ENCODE results near the gene PCIF1.
A peak's percentile ranks its signal among the peaks of the same experiment; 100 is the strongest.

Gene PCIF1

DNA sequence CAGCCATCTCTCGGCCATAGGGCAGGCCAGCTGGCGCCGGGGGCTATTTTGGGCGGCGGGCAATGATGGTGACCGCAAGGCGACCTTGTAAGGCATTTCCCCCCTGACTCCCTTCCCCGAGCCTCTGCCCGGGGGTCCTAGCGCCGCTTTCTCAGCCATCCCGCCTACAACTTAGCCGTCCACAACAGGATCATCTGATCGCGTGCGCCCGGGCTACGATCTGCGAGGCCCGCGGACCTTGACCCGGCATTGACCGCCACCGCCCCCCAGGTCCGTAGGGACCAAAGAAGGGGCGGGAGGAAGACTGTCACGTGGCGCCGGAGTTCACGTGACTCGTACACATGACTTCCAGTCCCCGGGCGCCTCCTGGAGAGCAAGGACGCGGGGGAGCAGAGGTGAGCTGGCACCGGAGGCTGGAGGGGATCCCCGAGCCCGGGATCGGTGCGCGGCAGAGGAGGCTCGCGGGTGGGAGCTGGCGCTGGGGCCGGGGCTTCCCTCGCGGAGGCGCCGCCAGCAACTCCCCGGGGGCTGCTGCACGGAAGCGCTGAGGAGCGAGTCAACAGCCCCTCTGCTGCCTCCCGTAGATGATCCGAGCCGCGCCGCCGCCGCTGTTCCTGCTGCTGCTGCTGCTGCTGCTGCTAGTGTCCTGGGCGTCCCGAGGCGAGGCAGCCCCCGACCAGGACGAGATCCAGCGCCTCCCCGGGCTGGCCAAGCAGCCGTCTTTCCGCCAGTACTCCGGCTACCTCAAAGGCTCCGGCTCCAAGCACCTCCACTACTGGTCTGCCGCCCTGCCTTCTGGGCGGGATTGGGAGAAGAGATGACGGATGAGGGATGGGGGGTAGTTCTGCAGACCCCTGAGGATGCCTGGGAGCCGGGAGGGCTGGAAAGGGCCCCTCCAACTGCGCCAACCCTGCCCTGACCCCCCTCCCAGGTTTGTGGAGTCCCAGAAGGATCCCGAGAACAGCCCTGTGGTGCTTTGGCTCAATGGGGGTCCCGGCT lies 43.2 kb upstream of the PCIF1 start, which contains the start of the genes CTSA and NEURL2:
Gene CTSA (plus strand): TSS at position 351 of the 999 bp plus-strand sequence. CDS start 234 bp downstream, at position 585.
Gene NEURL2 (minus strand): TSS at position 224 of the 999 bp plus-strand sequence. CDS start 217 bp downstream, at position 7.
- peak within 1 kb of the TSS; percentile 78 for H3K4me3 ChIP-seq (ENCODE audit: low read depth, low read length)
- peak; percentile 94 for DNase-seq (ENCODE audit: low read depth)
- TF ChIP-seq, protein P1, sequence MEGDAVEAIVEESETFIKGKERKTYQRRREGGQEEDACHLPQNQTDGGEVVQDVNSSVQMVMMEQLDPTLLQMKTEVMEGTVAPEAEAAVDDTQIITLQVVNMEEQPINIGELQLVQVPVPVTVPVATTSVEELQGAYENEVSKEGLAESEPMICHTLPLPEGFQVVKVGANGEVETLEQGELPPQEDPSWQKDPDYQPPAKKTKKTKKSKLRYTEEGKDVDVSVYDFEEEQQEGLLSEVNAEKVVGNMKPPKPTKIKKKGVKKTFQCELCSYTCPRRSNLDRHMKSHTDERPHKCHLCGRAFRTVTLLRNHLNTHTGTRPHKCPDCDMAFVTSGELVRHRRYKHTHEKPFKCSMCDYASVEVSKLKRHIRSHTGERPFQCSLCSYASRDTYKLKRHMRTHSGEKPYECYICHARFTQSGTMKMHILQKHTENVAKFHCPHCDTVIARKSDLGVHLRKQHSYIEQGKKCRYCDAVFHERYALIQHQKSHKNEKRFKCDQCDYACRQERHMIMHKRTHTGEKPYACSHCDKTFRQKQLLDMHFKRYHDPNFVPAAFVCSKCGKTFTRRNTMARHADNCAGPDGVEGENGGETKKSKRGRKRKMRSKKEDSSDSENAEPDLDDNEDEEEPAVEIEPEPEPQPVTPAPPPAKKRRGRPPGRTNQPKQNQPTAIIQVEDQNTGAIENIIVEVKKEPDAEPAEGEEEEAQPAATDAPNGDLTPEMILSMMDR (conservative IDR thresholded peaks at IDR 0.05; ENCODE audit: low read depth, low read length) = no peak

DNA sequence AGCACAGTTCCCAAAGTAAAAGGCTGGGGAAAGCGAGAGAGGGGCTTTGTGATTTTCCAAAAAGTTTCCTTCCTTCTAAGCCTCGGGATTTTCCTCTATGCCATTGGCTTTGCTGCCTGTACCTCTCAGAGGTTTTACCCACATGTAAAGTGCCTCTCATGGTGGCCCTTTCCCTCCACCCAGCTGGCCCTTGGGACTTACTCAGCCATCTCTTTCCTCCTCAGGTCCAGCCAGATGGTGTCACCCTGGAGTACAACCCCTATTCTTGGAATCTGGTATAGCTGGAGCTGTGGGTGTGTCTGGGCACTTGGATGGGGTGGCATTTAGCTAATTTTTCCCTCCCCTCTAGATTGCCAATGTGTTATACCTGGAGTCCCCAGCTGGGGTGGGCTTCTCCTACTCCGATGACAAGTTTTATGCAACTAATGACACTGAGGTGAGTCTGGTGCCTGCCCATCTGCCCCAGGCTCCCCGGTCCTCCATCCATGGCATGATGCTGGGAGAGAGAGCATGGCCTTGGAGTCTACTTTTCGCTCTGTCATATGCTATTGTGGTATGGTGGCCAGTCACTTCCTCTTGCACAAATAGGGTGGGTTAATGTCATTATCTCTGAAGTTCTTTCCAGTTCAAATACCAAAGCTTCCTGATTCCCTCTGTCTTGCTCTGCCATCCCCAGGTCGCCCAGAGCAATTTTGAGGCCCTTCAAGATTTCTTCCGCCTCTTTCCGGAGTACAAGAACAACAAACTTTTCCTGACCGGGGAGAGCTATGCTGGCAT lies 42.2 kb upstream of the PCIF1 start:
- TF ChIP-seq, protein P1 (conservative IDR thresholded peaks at IDR 0.05; ENCODE audit: low read depth, low read length) = peak; percentile 38
- H3K4me3 ChIP-seq (ENCODE audit: low read depth, low read length) = peak overlapping the region; percentile 78
- peak; percentile 63 for DNase-seq (ENCODE audit: low read depth)

DNA sequence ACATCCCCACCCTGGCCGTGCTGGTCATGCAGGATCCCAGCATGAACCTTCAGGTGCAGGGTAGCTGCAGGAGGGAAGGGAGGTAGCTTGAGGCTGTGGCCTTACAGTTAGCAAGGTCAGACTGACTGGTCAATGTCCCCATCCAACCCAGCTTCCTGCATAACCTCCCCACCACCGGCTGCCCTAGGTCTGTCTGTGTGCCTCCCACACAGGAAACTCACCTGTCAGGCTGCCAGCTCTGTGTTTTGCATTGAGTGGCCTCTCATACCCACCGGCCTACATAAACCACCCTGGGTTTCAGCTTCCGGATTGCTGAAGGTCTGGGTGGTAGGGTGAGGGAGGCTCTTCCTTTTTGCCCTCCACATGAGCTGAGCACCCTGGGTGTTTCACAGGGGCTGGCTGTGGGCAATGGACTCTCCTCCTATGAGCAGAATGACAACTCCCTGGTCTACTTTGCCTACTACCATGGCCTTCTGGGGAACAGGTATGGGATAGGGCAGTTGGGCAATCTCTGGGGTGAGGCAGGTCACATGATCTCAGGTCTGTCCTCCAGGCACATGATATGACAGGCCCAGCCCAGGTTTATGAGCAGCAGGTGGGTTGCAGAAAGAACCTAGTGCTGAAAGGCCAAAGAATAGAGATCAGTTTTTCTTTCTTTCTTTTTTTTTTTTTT lies 41.5 kb upstream of the PCIF1 start:
- DNase-seq (ENCODE audit: low read depth) = peak; percentile 60
- peak overlapping the region; percentile 10 for H3K4me3 ChIP-seq (ENCODE audit: low read depth, low read length)
- TF ChIP-seq, protein P1 (conservative IDR thresholded peaks at IDR 0.05; ENCODE audit: low read depth, low read length) = no peak

DNA sequence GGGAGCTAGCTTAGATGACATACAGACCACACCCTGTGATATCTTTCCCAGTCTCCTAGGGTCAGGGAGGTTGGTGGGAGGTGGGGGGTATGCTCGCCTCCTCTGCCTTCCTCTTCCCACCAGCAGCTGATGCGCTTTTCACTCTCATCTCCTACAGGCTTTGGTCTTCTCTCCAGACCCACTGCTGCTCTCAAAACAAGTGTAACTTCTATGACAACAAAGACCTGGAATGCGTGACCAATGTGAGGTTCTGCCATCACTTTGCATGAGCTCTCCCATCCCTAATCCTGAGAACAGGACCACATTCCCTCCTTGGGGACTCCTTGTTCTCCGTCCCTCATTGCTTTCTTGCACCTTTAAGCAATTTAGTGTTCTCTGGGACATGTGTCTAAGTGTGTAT lies 40.7 kb upstream of the PCIF1 start:
- TF ChIP-seq, protein P1 (conservative IDR thresholded peaks at IDR 0.05; ENCODE audit: low read depth, low read length) = no peak
- no peak overlapping the region for H3K4me3 ChIP-seq (ENCODE audit: low read depth, low read length)
- no peak for DNase-seq (ENCODE audit: low read depth)

DNA sequence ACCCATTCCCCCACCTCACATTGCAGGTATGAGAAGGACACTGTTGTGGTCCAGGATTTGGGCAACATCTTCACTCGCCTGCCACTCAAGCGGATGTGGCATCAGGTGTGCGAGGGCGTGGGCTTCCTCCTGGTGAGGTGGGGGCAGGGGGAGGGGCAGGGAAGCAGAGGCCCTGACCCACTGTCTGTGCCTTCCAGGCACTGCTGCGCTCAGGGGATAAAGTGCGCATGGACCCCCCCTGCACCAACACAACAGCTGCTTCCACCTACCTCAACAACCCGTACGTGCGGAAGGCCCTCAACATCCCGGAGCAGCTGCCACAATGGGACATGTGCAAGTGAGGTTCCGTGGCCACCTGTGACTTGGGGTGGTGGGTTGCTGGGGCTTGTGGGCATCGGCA lies 39.7 kb upstream of the PCIF1 start:
- no peak overlapping the region for H3K4me3 ChIP-seq (ENCODE audit: low read depth, low read length)
- no peak for DNase-seq (ENCODE audit: low read depth)
- TF ChIP-seq, protein P1 (conservative IDR thresholded peaks at IDR 0.05; ENCODE audit: low read depth, low read length) = no peak

DNA sequence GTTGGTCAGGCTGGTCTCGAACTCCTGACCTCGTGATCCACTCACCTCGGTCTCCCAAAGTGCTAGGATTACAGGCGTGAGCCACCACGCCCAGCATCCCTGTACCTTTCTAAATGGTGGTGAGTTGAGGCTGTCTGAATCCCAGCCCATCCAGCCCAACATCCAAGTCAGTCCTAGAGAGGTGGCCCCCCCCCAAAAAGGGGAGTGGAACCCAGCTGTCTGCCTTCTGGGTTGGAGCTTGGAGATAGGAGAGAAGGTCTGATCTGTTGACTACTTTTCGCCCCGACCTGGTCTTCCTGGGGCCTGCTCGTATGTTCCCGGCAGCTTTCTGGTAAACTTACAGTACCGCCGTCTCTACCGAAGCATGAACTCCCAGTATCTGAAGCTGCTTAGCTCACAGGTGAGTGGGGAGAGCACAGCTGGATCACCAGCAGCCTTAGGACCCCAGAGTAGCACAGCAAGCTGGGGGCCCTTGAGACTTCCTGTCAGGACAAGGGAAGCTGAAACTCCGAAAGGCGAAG lies 37.8 kb upstream of the PCIF1 start:
- no peak for DNase-seq (ENCODE audit: low read depth)
- H3K4me3 ChIP-seq (ENCODE audit: low read depth, low read length) = no peak overlapping the region
- TF ChIP-seq, protein P1 (conservative IDR thresholded peaks at IDR 0.05; ENCODE audit: low read depth, low read length) = no peak
